Measurements from ENCODE around the gene RXYLT1. TPM values are rescaled to one million over a fixed set of nuclear protein-coding genes. Genes with fewer than 3 reads are reported as not detected.

The RXYLT1 gene
- total RNA-seq, 2 experiments from 2014 or later: 6.2 to 6.3 TPM

- Mint-ChIP-seq H3K36me3 (ENCODE audit: low read depth) (no peaks in the 10 kb centered on the region), H3K9me3 (no peaks in the 10 kb centered on the region), H3K4me1 (ENCODE audit: low read depth) (peaks cover 4% of the 10 kb centered on the region), H3K27ac (no peak overlapping the region), H3K27me3 (peaks cover 19% of the 10 kb centered on the region), H3K4me3 (no peak overlapping the region)
- Histone ChIP-seq H3K4me3 (ENCODE audit: low read length) (no peak overlapping the region), H3K27ac (ENCODE audit: low read depth in 1 of 2, low read length in 2 of 2) (no peak overlapping the region), H3K36me3 (ENCODE audit: insufficient read depth, low read length) (no peaks in the 10 kb centered on the region), H3K9me3 (ENCODE audit: control insufficient read depth in 1 of 2, insufficient read depth in 1 of 2, low read length in 2 of 2) (no peaks in the 10 kb centered on the region), H3K4me1 (ENCODE audit: insufficient read depth, low read length) (no peaks in the 10 kb centered on the region), H3K27me3 (ENCODE audit: control insufficient read depth in 1 of 2, insufficient read depth in 2 of 2, low read length in 2 of 2) (peaks cover 0 to 3% of the 10 kb centered on the region in 2 experiments)
- ChIA-PET POLR2A (no interaction called here), CTCF (no interaction called here)
- ATAC-seq (ENCODE audit: poor library complexity) (no peak), DNase-seq (no peak)
- no peak for TF ChIP-seq CTCF (IDR thresholded peaks at IDR 0.05)
- intact Hi-C loops (cut with DNase I, micrococcal nuclease): no loop called here
Observed at GRCh38 chr12:63752841-63753240, 26.9 kb upstream of the RXYLT1 start.

DNA sequence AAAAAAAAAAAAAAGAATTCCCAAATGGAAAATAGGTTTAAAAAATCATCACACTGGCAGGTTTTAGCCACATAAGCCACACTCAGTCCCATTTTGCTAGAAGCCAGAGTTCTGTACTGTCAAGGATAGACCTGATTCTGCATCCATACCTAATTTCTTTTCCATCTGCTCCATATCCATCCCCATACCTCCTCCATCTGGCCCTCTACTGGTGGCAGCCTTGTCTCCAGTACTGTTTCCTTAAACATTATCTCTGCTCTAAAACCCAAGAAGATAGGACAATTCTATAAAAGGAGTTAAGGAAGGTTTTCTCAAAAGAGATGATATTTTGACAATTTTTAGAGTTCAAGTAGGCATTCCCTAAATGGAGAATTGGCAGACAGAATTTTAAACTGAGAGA lies 26.0 kb upstream of the RXYLT1 start:
- H3K4me1 ChIP-seq (ENCODE audit: insufficient read depth, low read length): no peaks in the 10 kb centered on the region
- no peaks in the 10 kb centered on the region for H3K36me3 ChIP-seq (ENCODE audit: insufficient read depth, low read length)
- intact Hi-C loops (cut with DNase I, micrococcal nuclease): no loop called here
- no peak overlapping the region for H3K4me3 ChIP-seq (ENCODE audit: low read length)
- H3K36me3 Mint-ChIP-seq (ENCODE audit: low read depth): no peaks in the 10 kb centered on the region
- ChIA-PET CTCF (no interaction called here), POLR2A (no interaction called here)
- no peak overlapping the region for H3K27ac ChIP-seq (ENCODE audit: low read depth in 1 of 2, low read length in 2 of 2)
- peaks cover 25% of the 10 kb centered on the region for H3K27me3 Mint-ChIP-seq
- no peaks in the 10 kb centered on the region for H3K9me3 ChIP-seq (ENCODE audit: control insufficient read depth in 1 of 2, insufficient read depth in 1 of 2, low read length in 2 of 2)
- no peak overlapping the region for H3K27ac Mint-ChIP-seq
- H3K4me3 Mint-ChIP-seq: no peak overlapping the region
- ATAC-seq (ENCODE audit: poor library complexity) (no peak), DNase-seq (no peak)
- H3K4me1 Mint-ChIP-seq (ENCODE audit: low read depth): peaks cover 4% of the 10 kb centered on the region
- TF ChIP-seq CTCF (IDR thresholded peaks at IDR 0.05): no peak
- H3K9me3 Mint-ChIP-seq: no peaks in the 10 kb centered on the region
- peaks cover 0 to 12% of the 10 kb centered on the region in 2 experiments for H3K27me3 ChIP-seq (ENCODE audit: control insufficient read depth in 1 of 2, insufficient read depth in 2 of 2, low read length in 2 of 2)

DNA sequence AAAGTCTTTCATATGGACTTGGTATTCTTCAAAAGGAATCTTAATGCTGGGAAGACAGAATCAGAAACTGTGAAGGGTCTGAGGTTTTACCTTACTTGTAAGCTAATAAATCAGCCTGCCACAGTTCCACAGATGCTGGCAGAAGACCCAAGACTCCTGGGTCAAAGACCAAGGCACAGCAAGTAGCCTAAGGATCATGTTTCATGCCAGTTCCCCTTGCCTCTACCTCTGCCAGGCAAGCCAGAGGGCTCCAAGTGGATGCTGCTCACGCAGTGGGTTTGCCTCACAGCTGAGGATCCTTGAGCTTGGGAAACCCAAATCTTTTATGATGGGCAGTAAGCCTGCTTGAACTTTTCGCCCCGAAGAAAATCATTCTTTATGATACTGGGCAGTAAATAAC lies 15.2 kb upstream of the RXYLT1 start:
- Mint-ChIP-seq H3K4me3 (no peak overlapping the region), H3K9me3 (no peaks in the 10 kb centered on the region), H3K27ac (no peak overlapping the region), H3K4me1 (ENCODE audit: low read depth) (no peaks in the 10 kb centered on the region), H3K36me3 (ENCODE audit: low read depth) (no peaks in the 10 kb centered on the region), H3K27me3 (peaks cover 23% of the 10 kb centered on the region)
- POLR2A ChIA-PET: no interaction called here
- CTCF ChIA-PET: no interaction called here
- intact Hi-C loops (cut with DNase I, micrococcal nuclease): no loop called here
- DNase-seq: no peak
- Histone ChIP-seq H3K27ac (ENCODE audit: low read depth in 1 of 2, low read length in 2 of 2) (no peak overlapping the region), H3K36me3 (ENCODE audit: insufficient read depth, low read length) (no peaks in the 10 kb centered on the region), H3K4me3 (ENCODE audit: low read length) (no peak overlapping the region), H3K4me1 (ENCODE audit: insufficient read depth, low read length) (no peaks in the 10 kb centered on the region), H3K9me3 (ENCODE audit: control insufficient read depth in 1 of 2, insufficient read depth in 1 of 2, low read length in 2 of 2) (peaks cover 0 to 9% of the 10 kb centered on the region in 2 experiments), H3K27me3 (ENCODE audit: control insufficient read depth in 1 of 2, insufficient read depth in 2 of 2, low read length in 2 of 2) (peaks cover 5 to 15% of the 10 kb centered on the region in 2 experiments)
- no peak for TF ChIP-seq CTCF (IDR thresholded peaks at IDR 0.05)
- no peak for ATAC-seq (ENCODE audit: poor library complexity)
